ENCODE results near the gene CD44. TPM values are rescaled to one million over a fixed set of nuclear protein-coding genes. Genes with fewer than 3 reads are reported as not detected.

Gene CD44
- total and polyA plus RNA-seq, 12 donors = 7.0 to 104 (median 25.2) TPM

DNA sequence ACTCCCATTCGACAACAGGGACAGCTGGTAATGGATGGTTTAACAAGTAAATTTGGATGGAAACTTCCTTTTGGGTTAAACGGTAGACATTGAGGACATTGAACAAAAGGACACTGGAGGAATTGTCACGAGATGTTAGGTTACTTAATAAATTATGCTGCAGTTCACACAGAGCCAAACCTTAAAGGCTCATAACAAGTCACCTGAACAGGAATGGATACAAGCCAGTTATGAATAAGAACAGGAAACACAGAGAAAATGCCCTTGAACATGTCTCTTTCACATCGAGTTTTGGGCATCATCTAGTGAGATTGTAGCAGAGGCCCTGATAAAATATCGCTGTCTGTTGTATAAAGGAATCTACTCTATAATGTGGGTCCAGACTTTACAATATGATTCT lies 65.6 kb downstream of the CD44 start:
- TF ChIP-seq, protein P1, sequence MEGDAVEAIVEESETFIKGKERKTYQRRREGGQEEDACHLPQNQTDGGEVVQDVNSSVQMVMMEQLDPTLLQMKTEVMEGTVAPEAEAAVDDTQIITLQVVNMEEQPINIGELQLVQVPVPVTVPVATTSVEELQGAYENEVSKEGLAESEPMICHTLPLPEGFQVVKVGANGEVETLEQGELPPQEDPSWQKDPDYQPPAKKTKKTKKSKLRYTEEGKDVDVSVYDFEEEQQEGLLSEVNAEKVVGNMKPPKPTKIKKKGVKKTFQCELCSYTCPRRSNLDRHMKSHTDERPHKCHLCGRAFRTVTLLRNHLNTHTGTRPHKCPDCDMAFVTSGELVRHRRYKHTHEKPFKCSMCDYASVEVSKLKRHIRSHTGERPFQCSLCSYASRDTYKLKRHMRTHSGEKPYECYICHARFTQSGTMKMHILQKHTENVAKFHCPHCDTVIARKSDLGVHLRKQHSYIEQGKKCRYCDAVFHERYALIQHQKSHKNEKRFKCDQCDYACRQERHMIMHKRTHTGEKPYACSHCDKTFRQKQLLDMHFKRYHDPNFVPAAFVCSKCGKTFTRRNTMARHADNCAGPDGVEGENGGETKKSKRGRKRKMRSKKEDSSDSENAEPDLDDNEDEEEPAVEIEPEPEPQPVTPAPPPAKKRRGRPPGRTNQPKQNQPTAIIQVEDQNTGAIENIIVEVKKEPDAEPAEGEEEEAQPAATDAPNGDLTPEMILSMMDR (IDR thresholded peaks at IDR 0.05) = no peak

GRCh38 chr11:35206616-35207015 lies 67.6 kb downstream of the CD44 start:
- no peaks in the 10 kb centered on the region for H3K27me3 ChIP-seq
- no peak overlapping the region for H3K27ac ChIP-seq
- H3K36me3 ChIP-seq = peaks cover 0 to 96% (median 0%) of the 10 kb centered on the region in 9 donors
- WGBS, 2 donors = 95 to 96% methylated on average over 1 of the region's 1 CpG
- TF ChIP-seq, protein P1 (IDR thresholded peaks at IDR 0.05) = no peak
- H3K4me3 ChIP-seq = no peak overlapping the region
- peaks cover 0 to 14% (median 0%) of the 10 kb centered on the region in 11 donors for H3K9me3 ChIP-seq
- intact Hi-C loops (cut with DNase I) = no loop called here
- ATAC-seq (no peak), DNase-seq (no peak)
- H3K4me1 ChIP-seq = peaks cover 0 to 13% (median 0%) of the 10 kb centered on the region in 9 donors

More for the DNA sequence above, 65.6 kb downstream of the CD44 start:
- Histone ChIP-seq H3K27ac (no peak overlapping the region), H3K36me3 (peaks cover 0 to 99% (median 0%) of the 10 kb centered on the region in 9 donors), H3K27me3 (no peaks in the 10 kb centered on the region), H3K4me3 (no peak overlapping the region), H3K4me1 (no peaks in the 10 kb centered on the region), H3K9me3 (peaks cover 0 to 3% (median 0%) of the 10 kb centered on the region in 11 donors)
- intact Hi-C loops (cut with DNase I) = no loop called here
- DNase-seq (no peak), ATAC-seq (no peak)
- 85% methylated on average over 5 of the region's 5 CpGs for WGBS, 2 donors

- intact Hi-C loops (cut with DNase I) = no loop called here
- TF ChIP-seq, protein P1 (IDR thresholded peaks at IDR 0.05) = no peak
- H3K4me1 ChIP-seq = peaks cover 0 to 23% (median 0%) of the 10 kb centered on the region in 9 donors
- DNase-seq = no peak
- no peak overlapping the region for H3K4me3 ChIP-seq
- ATAC-seq = no peak
- H3K9me3 ChIP-seq = peaks cover 0 to 14% (median 0%) of the 10 kb centered on the region in 11 donors
- H3K27me3 ChIP-seq = no peaks in the 10 kb centered on the region
- H3K27ac ChIP-seq = no peak overlapping the region
- H3K36me3 ChIP-seq = peaks cover 0 to 85% (median 0%) of the 10 kb centered on the region in 9 donors
- WGBS, 2 donors = 89 to 90% methylated on average over 10 of the region's 10 CpGs
These were observed 68.8 kb downstream of the CD44 start for GRCh38 chr11:35207471-35208403.

DNA sequence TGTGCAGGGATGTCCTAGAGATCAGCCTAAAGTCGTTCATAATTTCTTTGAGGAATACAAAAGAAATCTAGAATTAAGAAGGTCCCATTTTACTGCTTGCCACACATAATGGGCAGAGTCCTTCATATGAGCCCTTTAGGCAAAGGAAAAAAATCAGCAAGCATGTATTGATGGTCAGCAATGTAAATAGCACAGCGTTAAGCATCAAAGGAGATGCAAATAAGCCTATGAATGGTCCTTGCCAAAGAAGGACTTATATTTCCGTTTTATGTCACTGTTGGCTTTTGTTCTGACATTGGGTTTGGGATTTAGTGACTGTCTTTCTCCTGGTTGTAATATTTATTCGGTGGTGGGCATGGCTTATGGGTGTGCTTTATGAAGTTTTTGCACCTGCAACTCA lies 69.8 kb downstream of the CD44 start:
- TF ChIP-seq, protein P1 (IDR thresholded peaks at IDR 0.05) = no peak
- H3K4me3 ChIP-seq = no peak overlapping the region
- ATAC-seq (no peak), DNase-seq (no peak)
- WGBS, 2 donors = 70 to 76% methylated on average over 4 of the region's 4 CpGs
- peaks cover 0 to 79% (median 0%) of the 10 kb centered on the region in 9 donors for H3K36me3 ChIP-seq
- no peak overlapping the region for H3K27ac ChIP-seq
- intact Hi-C loops (cut with DNase I) = no loop called here
- no peaks in the 10 kb centered on the region for H3K27me3 ChIP-seq
- H3K9me3 ChIP-seq = peaks cover 0 to 14% (median 0%) of the 10 kb centered on the region in 11 donors
- peaks cover 0 to 34% (median 0%) of the 10 kb centered on the region in 9 donors for H3K4me1 ChIP-seq
